KMS-11 (cell line): ENCODE data around the gene OIP5.

Experiments
- H2AFZ ChIP-seq: fragments of 200-600 bp; sonication (generic); 2 replicates; pipeline ENCODE4 v1.6.1; 2016; ENCODE audit warnings: antibody characterized with exemption, mixed run types, low read depth
- H3K27ac ChIP-seq: fragments of 200-600 bp; sonication (generic); 2 replicates; pipeline ENCODE4 v1.6.1; 2016; ENCODE audit warnings: mild to moderate bottlenecking, mixed run types
- H3K27me3 ChIP-seq: fragments of 200-600 bp; sonication (generic); 2 replicates; pipeline ENCODE4 v1.6.1; 2017; ENCODE audit warnings: mild to moderate bottlenecking, low read depth, mixed run types, moderate library complexity; ENCODE audit not compliant: insufficient read depth
- H3K36me3 ChIP-seq: fragments of 200-600 bp; sonication (generic); 2 replicates; pipeline ENCODE4 v1.6.1; 2017; ENCODE audit warnings: mild to moderate bottlenecking, mixed run types; ENCODE audit not compliant: insufficient read depth
- H3K4me1 ChIP-seq: fragments of 200-600 bp; sonication (generic); 2 replicates; pipeline ENCODE4 v1.6.1; 2016; ENCODE audit warnings: mild to moderate bottlenecking, low read depth, mixed run types; ENCODE audit not compliant: poor library complexity, severe bottlenecking
- H3K4me2 ChIP-seq: fragments of 200-600 bp; sonication (generic); 2 replicates; pipeline ENCODE4 v1.7.0; 2016; ENCODE audit warnings: mild to moderate bottlenecking, mixed run types
- H3K4me3 ChIP-seq: fragments of 200-600 bp; sonication (generic); IDR thresholded peaks from 2 replicates; pipeline ENCODE4 v1.6.1; 2017; ENCODE audit warnings: low read depth, low read length, mixed read lengths; ENCODE audit not compliant: insufficient read depth
- H3K79me2 ChIP-seq: fragments of 200-600 bp; sonication (generic); 2 replicates; pipeline ENCODE4 v1.6.1; 2016; ENCODE audit warnings: low read depth, mixed run types; ENCODE audit not compliant: insufficient read depth
- H3K9ac ChIP-seq: fragments of 200-600 bp; sonication (generic); 2 replicates; pipeline ENCODE4 v1.6.1; 2016; ENCODE audit warnings: mild to moderate bottlenecking, mixed run types
- H4K20me1 ChIP-seq: fragments of 200-600 bp; sonication (generic); 2 replicates; pipeline ENCODE4 v1.6.1; 2016; ENCODE audit warnings: mild to moderate bottlenecking, mixed run types; ENCODE audit not compliant: insufficient read depth
- CTCF ChIP-seq: fragments of 200-600 bp; sonication (generic); conservative IDR thresholded peaks from 2 replicates; pipeline ENCODE4 v1.6.1; 2017; ENCODE audit warnings: low read depth, mild to moderate bottlenecking, antibody characterized with exemption, low read length, moderate library complexity, mixed read lengths

The OIP5 gene

GRCh38 chr15:41332194-41333025 lies at the start of gene OIP5, which contains the start of gene NUSAP1:
TSS of gene OIP5 (minus strand) at chr15:41332591. CDS start at chr15:41332561, 30 bp downstream.
TSS of gene NUSAP1 (plus strand) at chr15:41332881. CDS start at chr15:41332958, 77 bp downstream.
- peaks cover 54% of the 10 kb centered on the region for H3K79me2 ChIP-seq
- H2AFZ ChIP-seq = peak within 1 kb of the TSS; percentile 81

GRCh38 chr15:41377978-41378377 lies 45.6 kb upstream of the OIP5 start:
- H3K79me2 ChIP-seq = no peaks in the 10 kb centered on the region
- H3K9ac ChIP-seq = no peak overlapping the region
- H4K20me1 ChIP-seq = no peaks in the 10 kb centered on the region
- H3K27ac ChIP-seq = no peak overlapping the region
- no peak overlapping the region for H3K4me2 ChIP-seq
- H3K4me1 ChIP-seq = no peaks in the 10 kb centered on the region
- TF ChIP-seq CTCF = no peak
- H3K27me3 ChIP-seq = no peaks in the 10 kb centered on the region
- H3K36me3 ChIP-seq = peaks cover 16% of the 10 kb centered on the region
- H3K4me3 ChIP-seq = no peak overlapping the region
- no peak overlapping the region for H2AFZ ChIP-seq

More at GRCh38 chr15:41332194-41333025, at the start of gene OIP5, which contains the start of gene NUSAP1:
- TF ChIP-seq CTCF = no peak; the same call in 1 of the 2 replicates
- peak within 1 kb of the TSS; percentile 79 for H3K9ac ChIP-seq
- no peaks in the 10 kb centered on the region; the same call in 1 of the 2 replicates for H3K36me3 ChIP-seq
- H3K4me1 ChIP-seq = peaks cover 25% of the 10 kb centered on the region
- peak within 1 kb of the TSS; percentile 57 for H3K4me3 ChIP-seq
- peak within 1 kb of the TSS; percentile 61 for H3K4me2 ChIP-seq
- H3K27ac ChIP-seq = peak within 1 kb of the TSS; percentile 83
- no peaks in the 10 kb centered on the region for H4K20me1 ChIP-seq
- no peaks in the 10 kb centered on the region for H3K27me3 ChIP-seq

- no peaks in the 10 kb centered on the region for H3K27me3 ChIP-seq
- H3K9ac ChIP-seq = no peak overlapping the region
- H4K20me1 ChIP-seq = no peaks in the 10 kb centered on the region
- TF ChIP-seq CTCF = no peak
- H3K79me2 ChIP-seq = peaks cover 7% of the 10 kb centered on the region
- no peak overlapping the region for H3K27ac ChIP-seq
- H3K4me3 ChIP-seq = no peak overlapping the region
- no peaks in the 10 kb centered on the region for H3K4me1 ChIP-seq
- H3K4me2 ChIP-seq = no peak overlapping the region
- peaks cover 8% of the 10 kb centered on the region; the same call in 1 of the 2 replicates for H3K36me3 ChIP-seq
- no peak overlapping the region for H2AFZ ChIP-seq
These were observed 35.0 kb upstream of the OIP5 start for GRCh38 chr15:41367418-41367817.

- no peak overlapping the region for H3K4me2 ChIP-seq
- 0 out of 2 replicates have a peak, but pooled peaks cover 2% of the 10 kb centered on the region for H3K79me2 ChIP-seq
- peaks cover 12% of the 10 kb centered on the region; the same call in 1 of the 2 replicates for H3K36me3 ChIP-seq
- no peak overlapping the region for H2AFZ ChIP-seq
- peaks cover 7% of the 10 kb centered on the region for H3K4me1 ChIP-seq
- no peak overlapping the region for H3K9ac ChIP-seq
- H3K4me3 ChIP-seq = no peak overlapping the region
- H3K27me3 ChIP-seq = no peaks in the 10 kb centered on the region
- TF ChIP-seq CTCF = no peak
- H4K20me1 ChIP-seq = no peaks in the 10 kb centered on the region
- no peak overlapping the region for H3K27ac ChIP-seq
These were observed 22.0 kb upstream of the OIP5 start for GRCh38 chr15:41354371-41354770.
